GM12878 (cell line): ENCODE measurements around the gene MAPKAPK2. TPM values are rescaled to one million over a fixed set of nuclear protein-coding genes. Genes with fewer than 3 reads are reported as not detected.

Source experiments
- ATAC-seq: fragments of 200-7000 bp; cut with Tn5 transposase; 3 replicates; pipeline ENCODE4 v1.9.1; 2020; ENCODE audit warnings: mild to moderate bottlenecking, moderate library complexity
- BruUV-seq: library from RNA; stranded (reverse); fragments of 400-500 nt; replicated peaks from 2 replicates; lab custom pipeline; 2021; lab: Mats Ljungman, UMichigan
- CTCF ChIA-PET: fragments of 300-600 bp; sonication (Branson Sonifier 250); formaldehyde crosslinking; extraction: SDS; loops from one replicate; lab custom pipeline; 2021; ENCODE audit warnings: inconsistent platforms; lab: Yijun Ruan, JAX
- POLR2A ChIA-PET: fragments of 350-600 bp; formaldehyde crosslinking; extraction: SDS; loops from one replicate; lab custom pipeline; 2021; ENCODE audit warnings: inconsistent platforms; lab: Charles Lee
- RAD21 ChIA-PET: fragments of 300-600 bp; sonication (Branson Sonifier 250); formaldehyde crosslinking; loops from one replicate; lab custom pipeline; 2023; ENCODE audit warnings: antibody characterized with exemption; ENCODE audit not compliant: unreplicated experiment; lab: Charles Lee
- SMC1A ChIA-PET: fragments of 300-600 bp; sonication (Branson Sonifier 250); formaldehyde crosslinking; loops from one replicate; lab custom pipeline; 2023; ENCODE audit not compliant: unreplicated experiment, uncharacterized antibody; lab: Charles Lee
- DNase-seq: peaks from one replicate; pipeline ENCODE4 v3.0.0-alpha.2; 2011; ENCODE audit warnings: low read depth, low spot score
- FAIRE-seq: peaks from 3 replicates; lab custom pipeline; 2011; peaks lifted over from hg19 to GRCh38; lab: Jason Lieb, UNC
- H2AFZ ChIP-seq: 2 replicates; pipeline ENCODE4 v1.6.0; 2011; ENCODE audit warnings: low read depth, low read length, control low read depth; ENCODE audit not compliant: control insufficient read depth
- H3K27ac ChIP-seq: 2 replicates; pipeline ENCODE4 v1.5.1; 2011; ENCODE audit warnings: control low read depth; ENCODE audit not compliant: control insufficient read depth, insufficient read depth
- H3K27me3 ChIP-seq, 2 experiments: replicated peaks in 1 of 2; 2 replicates each; pipeline versions ENCODE4 v1.6.0 to v1.6.1; 2011; ENCODE audit warnings: low read length in 1 of 2; ENCODE audit not compliant: control insufficient read depth in 2 of 2, insufficient read depth in 2 of 2
- H3K36me3 ChIP-seq, 2 experiments: 2 replicates each; pipeline ENCODE4 v1.5.1; 2011; ENCODE audit warnings: low read length in 1 of 2; ENCODE audit not compliant: control insufficient read depth in 2 of 2, insufficient read depth in 2 of 2
- H3K4me1 ChIP-seq: 2 replicates; pipeline ENCODE4 v1.6.1; 2011; ENCODE audit warnings: mild to moderate bottlenecking, low read length, moderate library complexity, mixed read lengths; ENCODE audit not compliant: control insufficient read depth, insufficient read depth
- H3K4me2 ChIP-seq: 2 replicates; pipeline ENCODE4 v1.6.0; 2011; ENCODE audit warnings: control low read depth; ENCODE audit not compliant: control insufficient read depth, insufficient read depth
- H3K4me3 ChIP-seq: fragments of 200-600 bp; sonication (generic); 2 replicates; pipeline ENCODE4 v1.5.1; 2016
- H3K79me2 ChIP-seq: 2 replicates; pipeline ENCODE4 v1.6.0; 2011; ENCODE audit warnings: low read length; ENCODE audit not compliant: control insufficient read depth, insufficient read depth
- H3K9ac ChIP-seq: 2 replicates; pipeline ENCODE4 v1.8.0; 2011; ENCODE audit warnings: low read length, control low read depth, mixed read lengths; ENCODE audit not compliant: control insufficient read depth, insufficient read depth
- H3K9me3 ChIP-seq: replicated peaks from 3 replicates; pipeline ENCODE4 v1.5.1; 2011; ENCODE audit warnings: mild to moderate bottlenecking, low read length; ENCODE audit not compliant: control insufficient read depth, insufficient read depth
- H4K20me1 ChIP-seq: 2 replicates; pipeline ENCODE4 v1.6.0; 2011; ENCODE audit not compliant: control insufficient read depth, insufficient read depth
- BHLHE40 ChIP-seq, 2 experiments: fragments of 450-650 bp in 1 of 2; IDR thresholded peaks; 2 replicates each; pipeline ENCODE4 v1.6.1; 2011 to 2017; ENCODE audit warnings: low read depth in 2 of 2, borderline replicate concordance in 1 of 2, improper control_type of control experiment in 1 of 2, low read length in 1 of 2, mild to moderate bottlenecking in 1 of 2
- EED ChIP-seq: sonication (generic); IDR thresholded peaks from 2 replicates; pipeline ENCODE4 v1.6.1; 2016; ENCODE audit warnings: antibody characterized with exemption, low read depth
- GABPA ChIP-seq: IDR thresholded peaks from 2 replicates; pipeline ENCODE4 v1.6.1; 2014; ENCODE audit warnings: antibody characterized with exemption, low read depth, mild to moderate bottlenecking, inconsistent platforms
- SIN3A ChIP-seq: IDR thresholded peaks from 2 replicates; pipeline ENCODE4 v1.6.1; 2012; ENCODE audit warnings: low read depth, low read length, improper control_type of control experiment
- SMAD1 ChIP-seq: fragments of 450-650 bp; IDR thresholded peaks from 2 replicates; pipeline ENCODE4 v1.6.1; 2018; ENCODE audit warnings: mild to moderate bottlenecking, low read depth; ENCODE audit not compliant: partially characterized antibody
- SUZ12 ChIP-seq: fragments of 200-600 bp; sonication (generic); IDR thresholded peaks from one replicate; pipeline ENCODE4 v1.6.1; 2018; ENCODE audit warnings: antibody characterized with exemption, mild to moderate bottlenecking; ENCODE audit not compliant: unreplicated experiment
- ZBED1 ChIP-seq: IDR thresholded peaks from 2 replicates; pipeline ENCODE4 v1.6.1; 2016; ENCODE audit warnings: borderline replicate concordance
- WGBS: methylation state at CpG from one replicate; pipeline ENCODE4 v1.1.6; 2016; ENCODE audit warnings: low lambda C conversion rate; ENCODE audit not compliant: insufficient replicate concordance, insufficient coverage; ENCODE audit errors: missing lambda C conversion rate; 5-methylcytosine and 5-hydroxymethylcytosine counted together
- in situ Hi-C: fragments of 300-500 bp; cut with MboI; formaldehyde crosslinking; loops from 9 replicates; pipeline ENCODE4 v1.14.3; 2018; ENCODE audit warnings: mixed read lengths
- intact Hi-C: fragments of 100-400 bp; cut with micrococcal nuclease; formaldehyde crosslinking; loops from one replicate; pipeline ENCODE4 v1.14.2; 2022; ENCODE audit not compliant: unreplicated experiment
- polyA plus RNA-seq, 11 experiments: library from polyadenylated mRNA; depleted of rRNA in 4 of 11; unstranded in 6 of 11; stranded (reverse) in 5 of 11; fragments of >200 nt; fragmentation: Nextera tagmentation in 4 of 11; fragmentation: Illumina TruSeq in 1 of 11; extraction: Ambion mirVana in 4 of 11; extraction: Trizol in 1 of 11; gene quantifications; 1 replicate in 1 of 11; 2 replicates in 10 of 11; pipeline versions ENCODE4 v1.2.1 to v1.2.3, GENCODE V29; 2011 to 2016; ENCODE audit warnings: inconsistent platforms in 2 of 11, missing spikeins in 2 of 11, low read depth in 1 of 11
- total RNA-seq, 4 experiments: library from RNA; depleted of rRNA in 3 of 4; stranded (reverse); fragments of >200 nt in 3 of 4; fragmentation: Illumina TruSeq in 1 of 4; extraction: Trizol in 1 of 4; gene quantifications; 2 replicates each; pipeline versions ENCODE4 v1.2.1 to v1.2.3, GENCODE V29; 2013 to 2021
- TF ChIP-seq, protein P1 (sequence below): IDR thresholded peaks from 2 replicates; pipeline ENCODE4 v1.6.1; 2011; ENCODE audit warnings: borderline replicate concordance, low read depth, mild to moderate bottlenecking, moderate library complexity, mixed read lengths, low read length; ENCODE audit not compliant: insufficient read depth; ENCODE audit errors: extremely low read length
- TF ChIP-seq, protein P2 (sequence below): fragments of 150-350 bp; IDR thresholded peaks from 2 replicates; pipeline ENCODE4 v1.6.1; 2016; ENCODE audit warnings: low read depth, low read length

The MAPKAPK2 gene
- total and polyA plus RNA-seq, 10 of the 15 experiments (the other 5 are each of a cell fraction or from before 2014, with no cell fraction given), result 0.72 to 92.2 (median 49.3) TPM

GRCh38 chr1:206674236-206674635 lies 10.5 kb upstream of the MAPKAPK2 start:
- ATAC-seq, result no peak
- FAIRE-seq, result no peak
- Histone ChIP-seq H3K4me3 (no peak overlapping the region), H3K79me2 (no peaks in the 10 kb centered on the region), H3K27me3 (no peaks in the 10 kb centered on the region), H4K20me1 (no peaks in the 10 kb centered on the region), H3K4me1 (peaks cover 49% of the 10 kb centered on the region), H3K9ac (no peak overlapping the region), H3K9me3 (no peaks in the 10 kb centered on the region)
- no TSS peak for BruUV-seq
- POLR2A ChIA-PET, result interaction anchor here (1.9 to 3.2 kb wide), 2 partner anchors 11 to 45 kb away, joined by 7 to 14 read pairs; no protein-coding TSS in a partner anchor
- in situ Hi-C loops, result no loop called here
- intact Hi-C loops, result no loop called here
- 100% methylated on average over 3 of the region's 3 CpGs for WGBS
- SMC1A ChIA-PET, result interaction anchor here (0.6 to 6.2 kb wide), 9 partner anchors 8 to 184 kb away, joined by 3 to 69 read pairs (median 4); partner anchors contain the start of gene IL19
- TF ChIP-seq EED (no peak), SUZ12 (no peak), SIN3A (no peak), GABPA (no peak), SMAD1 (no peak), ZBED1 (no peak), BHLHE40 (IDR thresholded peaks at IDR 0.05; ENCODE audit: borderline replicate concordance in 1 of 2, low read depth in 2 of 2, low read length in 1 of 2) (no peak)
- TF ChIP-seq, protein P1, sequence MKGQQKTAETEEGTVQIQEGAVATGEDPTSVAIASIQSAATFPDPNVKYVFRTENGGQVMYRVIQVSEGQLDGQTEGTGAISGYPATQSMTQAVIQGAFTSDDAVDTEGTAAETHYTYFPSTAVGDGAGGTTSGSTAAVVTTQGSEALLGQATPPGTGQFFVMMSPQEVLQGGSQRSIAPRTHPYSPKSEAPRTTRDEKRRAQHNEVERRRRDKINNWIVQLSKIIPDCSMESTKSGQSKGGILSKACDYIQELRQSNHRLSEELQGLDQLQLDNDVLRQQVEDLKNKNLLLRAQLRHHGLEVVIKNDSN, result no peak
- TF ChIP-seq, protein P2, sequence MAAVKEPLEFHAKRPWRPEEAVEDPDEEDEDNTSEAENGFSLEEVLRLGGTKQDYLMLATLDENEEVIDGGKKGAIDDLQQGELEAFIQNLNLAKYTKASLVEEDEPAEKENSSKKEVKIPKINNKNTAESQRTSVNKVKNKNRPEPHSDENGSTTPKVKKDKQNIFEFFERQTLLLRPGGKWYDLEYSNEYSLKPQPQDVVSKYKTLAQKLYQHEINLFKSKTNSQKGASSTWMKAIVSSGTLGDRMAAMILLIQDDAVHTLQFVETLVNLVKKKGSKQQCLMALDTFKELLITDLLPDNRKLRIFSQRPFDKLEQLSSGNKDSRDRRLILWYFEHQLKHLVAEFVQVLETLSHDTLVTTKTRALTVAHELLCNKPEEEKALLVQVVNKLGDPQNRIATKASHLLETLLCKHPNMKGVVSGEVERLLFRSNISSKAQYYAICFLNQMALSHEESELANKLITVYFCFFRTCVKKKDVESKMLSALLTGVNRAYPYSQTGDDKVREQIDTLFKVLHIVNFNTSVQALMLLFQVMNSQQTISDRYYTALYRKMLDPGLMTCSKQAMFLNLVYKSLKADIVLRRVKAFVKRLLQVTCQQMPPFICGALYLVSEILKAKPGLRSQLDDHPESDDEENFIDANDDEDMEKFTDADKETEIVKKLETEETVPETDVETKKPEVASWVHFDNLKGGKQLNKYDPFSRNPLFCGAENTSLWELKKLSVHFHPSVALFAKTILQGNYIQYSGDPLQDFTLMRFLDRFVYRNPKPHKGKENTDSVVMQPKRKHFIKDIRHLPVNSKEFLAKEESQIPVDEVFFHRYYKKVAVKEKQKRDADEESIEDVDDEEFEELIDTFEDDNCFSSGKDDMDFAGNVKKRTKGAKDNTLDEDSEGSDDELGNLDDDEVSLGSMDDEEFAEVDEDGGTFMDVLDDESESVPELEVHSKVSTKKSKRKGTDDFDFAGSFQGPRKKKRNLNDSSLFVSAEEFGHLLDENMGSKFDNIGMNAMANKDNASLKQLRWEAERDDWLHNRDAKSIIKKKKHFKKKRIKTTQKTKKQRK, result no peak
- TF ChIP-seq, all 136 proteins: peak for 0
- no peaks in the 10 kb centered on the region for H3K36me3 ChIP-seq
- H3K27ac ChIP-seq, result no peak overlapping the region
- no peak overlapping the region for H2AFZ ChIP-seq
- no peak for DNase-seq
- no peak overlapping the region for H3K4me2 ChIP-seq
- ChIA-PET RAD21 (interaction anchor here (0.5 to 4.3 kb wide), 9 partner anchors 10 to 194 kb away, joined by 3 to 33 read pairs (median 6); partner anchors contain the start of gene IL19), CTCF (interaction anchor here (1.0 to 10.8 kb wide), 10 partner anchors 10 to 237 kb away, joined by 3 to 95 read pairs (median 6); partner anchors contain the start of gene DYRK3)
